ENCODE results near the gene HNRNPUL2.

HNRNPUL2 gene

DNA sequence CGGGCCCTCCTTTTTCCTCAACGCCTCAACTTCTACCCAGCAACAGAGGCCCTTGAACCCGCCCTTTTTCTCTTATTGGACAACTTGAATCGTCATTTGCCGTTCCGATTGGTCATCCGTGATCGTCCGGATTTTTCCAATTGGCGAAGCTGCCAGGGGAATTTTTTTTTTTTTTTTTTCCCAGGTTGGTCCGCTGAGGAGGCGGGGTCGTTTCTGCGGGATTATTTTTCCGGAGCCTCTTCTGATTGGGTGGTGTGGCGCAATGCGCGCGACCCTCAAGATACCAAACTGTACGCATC is 564 bp upstream of the HNRNPUL2 start:
- DNase-seq (ENCODE audit: low read depth in 2 of 3, low spot score in 2 of 3), result peak in 2 of 3 experiments; percentile 44 to 61

GRCh38 chr11:62726915-62727164 is 417 bp downstream of the HNRNPUL2 start:
- no peak for DNase-seq (ENCODE audit: low read depth in 2 of 3, low spot score in 2 of 3)

DNA sequence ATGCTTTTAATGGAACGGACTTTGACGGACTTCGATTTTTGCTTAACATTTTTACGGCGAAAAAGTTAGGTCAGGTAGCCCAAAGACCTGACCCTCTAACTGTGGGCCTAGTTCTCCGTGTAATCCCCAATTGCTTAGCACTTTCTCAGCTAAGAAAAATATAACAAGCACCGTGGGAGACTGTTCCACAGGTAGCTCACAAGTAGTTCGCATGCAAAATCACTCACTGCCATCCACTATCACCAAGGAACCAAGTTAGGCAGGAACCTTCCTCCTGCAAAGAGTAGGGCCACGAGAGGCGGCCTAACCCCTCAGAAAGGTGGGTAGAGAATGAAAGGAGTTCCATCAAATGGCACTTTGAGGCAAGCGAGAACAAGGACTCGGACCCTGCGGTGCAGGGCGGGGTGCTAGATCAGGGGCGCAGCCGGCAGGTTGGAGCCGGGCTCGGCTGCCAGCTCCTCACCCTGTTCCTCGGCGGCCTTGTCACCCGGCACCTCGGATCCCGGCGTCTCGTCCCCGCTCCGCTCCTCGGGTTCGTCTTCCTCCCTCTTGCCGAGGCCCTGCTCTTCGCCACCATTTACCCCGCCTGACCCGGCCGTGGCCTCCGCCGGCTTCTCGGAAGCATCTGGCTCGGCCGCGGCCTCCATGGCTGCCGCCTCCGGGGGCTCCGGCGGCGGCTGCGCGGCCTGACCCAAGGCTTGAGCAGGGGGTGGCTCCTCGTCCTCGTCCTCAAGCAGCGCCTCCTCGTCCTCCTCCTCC is 922 bp downstream of the HNRNPUL2 start:
- DNase-seq (ENCODE audit: low read depth in 2 of 3, low spot score in 2 of 3), result no peak

- no peak for DNase-seq (ENCODE audit: low read depth in 2 of 3, low spot score in 2 of 3)
Observed at GRCh38 chr11:62725646-62726045, 1.6 kb downstream of the HNRNPUL2 start.

DNA sequence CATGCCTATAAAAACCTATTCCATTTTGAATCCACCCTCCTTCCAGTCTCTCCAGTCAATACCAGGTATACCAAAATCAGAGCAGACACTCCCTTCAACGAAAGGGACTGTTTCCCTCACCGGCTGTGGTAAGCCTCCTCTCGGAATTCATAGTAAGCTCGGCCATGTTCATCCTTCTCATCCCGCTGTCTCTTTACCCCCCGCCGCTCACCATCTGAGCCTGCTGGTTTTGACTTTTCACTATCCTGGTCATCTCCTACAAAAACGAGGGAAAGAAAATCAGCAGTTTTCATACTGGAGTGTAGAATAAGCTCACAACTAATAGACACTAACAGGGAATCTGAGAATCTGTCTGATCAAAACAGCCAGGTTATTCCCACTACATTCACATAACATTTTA is 3.1 kb downstream of the HNRNPUL2 start:
- no peak for DNase-seq (ENCODE audit: low read depth in 2 of 3, low spot score in 2 of 3)

- no peak for DNase-seq (ENCODE audit: low read depth in 2 of 3, low spot score in 2 of 3)
Observed at GRCh38 chr11:62721994-62722393, 5.3 kb downstream of the HNRNPUL2 start.

DNA sequence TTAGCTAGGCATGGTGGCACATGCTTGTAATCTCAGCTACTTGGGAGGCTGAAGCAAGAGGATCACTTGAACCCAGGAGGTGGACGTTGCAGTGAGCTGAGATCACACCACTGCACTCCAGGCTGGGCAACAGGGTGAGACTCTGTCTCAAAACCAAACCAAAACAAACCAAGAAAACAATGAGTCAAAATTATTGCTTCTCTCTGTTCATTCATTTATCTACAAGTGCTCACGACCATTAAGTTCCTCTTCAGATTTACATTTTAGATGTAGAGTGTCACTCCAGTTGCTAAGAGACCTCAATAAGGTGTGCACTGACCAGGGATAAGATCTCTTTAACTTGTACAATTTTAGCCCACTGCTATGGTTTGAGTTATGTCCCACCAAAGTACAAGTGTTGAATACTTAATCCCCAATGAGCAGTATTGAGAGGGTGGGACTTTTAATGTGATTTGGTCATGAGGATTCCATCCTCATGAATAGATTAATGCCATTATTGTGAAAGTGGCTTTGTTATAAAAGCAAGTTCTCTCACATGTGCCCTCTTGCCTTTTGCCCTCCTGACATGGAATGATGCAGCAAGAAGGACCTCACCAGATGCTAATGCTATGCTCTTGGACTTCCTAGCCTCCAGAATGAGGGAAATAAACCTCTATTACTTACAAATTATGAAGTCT is 7.8 kb downstream of the HNRNPUL2 start:
- DNase-seq (ENCODE audit: low read depth in 2 of 3, low spot score in 2 of 3), result no peak

DNA sequence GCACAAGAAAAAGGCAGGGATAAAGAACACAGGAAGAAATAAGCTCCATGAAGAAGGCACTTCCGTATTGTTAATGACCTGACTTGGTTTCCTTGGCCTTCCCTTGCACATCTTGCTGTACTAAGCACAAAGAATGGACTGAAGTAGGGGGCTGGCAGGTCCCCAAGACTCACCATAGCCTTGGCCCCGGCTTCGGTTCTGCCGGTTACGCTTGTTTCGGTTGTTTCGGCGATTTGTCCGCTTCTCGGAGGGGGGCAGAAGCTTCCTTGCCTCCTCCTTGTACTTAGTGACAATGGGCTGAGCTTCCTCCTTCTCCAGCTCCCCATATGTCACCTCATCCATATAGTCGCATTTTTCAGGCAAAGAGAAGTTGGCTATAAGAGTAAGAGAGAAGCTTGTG is 10.4 kb downstream of the HNRNPUL2 start:
- no peak for DNase-seq (ENCODE audit: low read depth in 2 of 3, low spot score in 2 of 3)

DNA sequence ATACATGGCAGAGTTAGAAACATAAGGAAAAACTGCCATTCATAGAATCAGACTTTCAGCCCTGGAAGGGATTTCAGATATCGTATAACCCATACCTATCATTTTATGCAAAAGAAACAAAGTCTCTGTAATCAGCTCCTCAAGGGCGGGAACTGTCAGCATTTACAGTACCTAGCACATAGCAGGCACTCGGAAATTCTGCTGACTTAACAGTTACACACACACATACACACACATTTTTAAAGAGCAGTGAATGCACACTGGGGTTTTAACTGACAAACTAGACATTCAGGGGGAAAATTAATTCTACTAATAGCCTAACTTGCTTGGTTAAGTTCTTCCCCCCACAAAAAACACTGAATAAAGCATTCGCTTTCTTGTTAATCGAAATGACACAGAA is 11.1 kb downstream of the HNRNPUL2 start:
- DNase-seq (ENCODE audit: low read depth in 2 of 3, low spot score in 2 of 3), result no peak

DNA sequence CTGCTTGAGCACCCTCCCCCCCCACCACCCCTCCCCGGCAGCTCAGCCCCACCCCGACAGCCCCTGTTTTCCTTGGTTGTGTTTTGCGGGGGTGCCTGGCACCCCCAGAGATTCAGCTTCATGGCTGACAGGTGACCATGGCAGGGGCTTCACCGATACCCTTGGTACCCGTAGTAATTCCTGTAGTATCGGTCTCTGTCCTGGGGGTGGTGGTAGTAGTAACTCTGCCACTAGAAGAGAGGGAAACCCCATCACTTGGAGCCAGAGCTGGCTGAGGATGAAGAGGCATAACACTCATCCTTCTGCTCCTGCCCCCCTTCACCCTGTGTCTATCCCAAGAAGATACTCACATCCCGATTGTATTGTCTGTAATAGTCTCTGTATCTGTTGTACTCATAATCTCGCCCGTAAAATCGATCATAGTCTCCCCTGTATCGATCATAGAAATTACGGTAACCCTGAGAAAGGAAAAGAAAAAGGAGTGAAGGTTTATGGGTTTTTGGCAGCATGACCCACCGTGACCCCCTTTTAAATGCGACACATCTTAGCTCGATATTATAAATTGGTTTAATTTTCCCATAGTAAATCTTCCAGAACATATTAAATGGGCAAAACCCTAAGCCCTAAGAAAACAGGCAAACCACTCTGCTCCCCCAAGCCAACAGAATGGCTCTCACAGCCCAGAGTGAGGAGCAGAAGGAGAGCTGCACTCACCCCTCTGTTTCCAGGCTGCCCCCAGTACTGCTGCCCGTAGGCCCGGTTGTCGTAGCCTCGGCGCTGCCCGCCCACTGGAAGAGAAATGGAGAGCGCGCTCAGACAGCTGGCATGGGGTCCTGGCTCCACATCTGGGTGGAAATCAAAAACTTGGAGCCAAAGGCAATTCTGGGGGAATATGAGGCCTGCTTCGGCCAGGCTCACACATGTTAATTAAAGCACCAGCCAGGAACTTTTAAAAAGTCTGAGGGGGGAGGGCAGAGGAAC is 11.8 kb downstream of the HNRNPUL2 start:
- DNase-seq (ENCODE audit: low read depth in 2 of 3, low spot score in 2 of 3), result no peak

DNA sequence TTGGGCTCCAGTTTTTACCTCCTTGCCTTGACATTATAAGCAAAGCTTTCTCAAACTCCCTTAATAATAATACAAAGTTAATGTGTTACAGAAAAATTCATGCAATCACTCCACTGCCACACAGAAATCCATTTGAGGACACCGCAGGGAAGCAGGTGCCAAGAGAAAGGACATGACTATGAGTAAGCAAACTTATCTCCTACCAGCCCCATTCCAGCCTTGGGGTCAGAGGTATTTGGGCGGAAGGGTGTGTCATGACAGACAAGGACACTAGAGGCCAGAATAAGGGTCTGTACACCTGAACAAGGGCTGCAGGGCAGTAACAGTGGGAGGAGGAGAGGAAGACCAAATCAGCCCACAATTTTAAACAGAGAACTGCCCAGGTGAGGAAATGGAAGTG is 13.9 kb downstream of the HNRNPUL2 start:
- DNase-seq (ENCODE audit: low read depth in 2 of 3, low spot score in 2 of 3), result no peak

- DNase-seq (ENCODE audit: low read depth in 2 of 3, low spot score in 2 of 3), result no peak
Observed at GRCh38 chr11:62712861-62713260, 14.4 kb downstream of the HNRNPUL2 start.

- no peak for DNase-seq (ENCODE audit: low read depth in 2 of 3, low spot score in 2 of 3)
Observed at GRCh38 chr11:62712276-62712812, 14.9 kb downstream of the HNRNPUL2 start.

- no peak for DNase-seq (ENCODE audit: low read depth in 2 of 3, low spot score in 2 of 3)
Observed at GRCh38 chr11:62710001-62710345, 17.3 kb downstream of the HNRNPUL2 start.

DNA sequence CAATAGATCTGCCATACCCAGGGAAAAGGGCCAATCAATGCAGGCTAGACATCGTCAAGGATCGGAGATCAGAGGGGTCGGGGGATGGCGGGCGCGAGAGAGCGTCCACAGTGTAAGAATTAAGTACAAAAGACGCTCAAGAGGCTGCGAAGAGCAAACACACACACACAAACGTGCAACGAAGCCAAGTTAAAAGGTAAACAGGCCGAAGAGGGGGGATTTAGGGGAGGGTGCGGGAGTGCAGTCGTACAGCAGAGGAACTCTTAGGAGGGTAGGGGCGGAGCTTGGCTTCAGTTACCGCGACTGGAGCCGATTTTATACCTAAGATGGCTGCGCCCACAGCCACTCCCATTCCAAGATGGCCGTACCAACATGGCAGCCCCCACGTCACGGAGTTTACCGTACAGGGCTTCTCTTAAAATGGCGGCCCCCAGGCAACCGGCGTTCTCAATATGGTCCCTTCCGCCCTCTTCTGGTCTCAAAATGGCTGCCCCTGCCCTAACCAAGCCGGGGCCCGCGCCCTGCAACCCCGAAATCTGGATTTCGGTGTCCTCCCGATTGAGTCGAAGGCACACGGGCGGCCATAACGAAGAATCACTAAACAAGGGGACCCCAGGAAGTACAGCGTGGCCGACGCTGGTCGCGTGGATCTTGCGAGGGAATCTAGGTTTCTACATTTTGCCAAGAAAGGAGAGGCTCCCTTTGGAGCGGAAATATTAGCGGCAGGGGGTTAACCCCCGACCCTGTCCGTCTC is 17.8 kb downstream of the HNRNPUL2 start:
- DNase-seq (ENCODE audit: low read depth in 2 of 3, low spot score in 2 of 3), result peak; percentile 73 to 87 (median 85)

DNA sequence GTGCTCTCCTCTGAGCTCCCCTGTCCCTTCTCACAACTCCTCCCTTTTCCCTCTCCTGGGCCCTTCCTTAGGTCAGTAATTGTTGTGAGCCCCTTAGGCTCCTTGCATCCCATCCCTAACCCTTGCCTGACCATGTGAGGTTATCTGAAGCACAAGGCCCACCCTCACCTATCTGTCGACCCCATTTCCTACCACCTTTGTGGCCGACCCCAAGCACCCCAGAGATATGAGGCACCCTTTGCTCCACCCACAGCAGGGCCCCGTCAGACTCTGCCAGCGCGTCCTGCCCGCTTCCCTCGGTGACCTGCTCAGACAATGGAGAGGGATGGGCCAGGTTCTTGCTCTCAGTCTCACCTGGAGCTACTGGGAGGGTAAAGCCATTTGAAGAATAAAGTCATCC is 18.5 kb downstream of the HNRNPUL2 start:
- DNase-seq (ENCODE audit: low read depth in 2 of 3, low spot score in 2 of 3), result no peak

DNA sequence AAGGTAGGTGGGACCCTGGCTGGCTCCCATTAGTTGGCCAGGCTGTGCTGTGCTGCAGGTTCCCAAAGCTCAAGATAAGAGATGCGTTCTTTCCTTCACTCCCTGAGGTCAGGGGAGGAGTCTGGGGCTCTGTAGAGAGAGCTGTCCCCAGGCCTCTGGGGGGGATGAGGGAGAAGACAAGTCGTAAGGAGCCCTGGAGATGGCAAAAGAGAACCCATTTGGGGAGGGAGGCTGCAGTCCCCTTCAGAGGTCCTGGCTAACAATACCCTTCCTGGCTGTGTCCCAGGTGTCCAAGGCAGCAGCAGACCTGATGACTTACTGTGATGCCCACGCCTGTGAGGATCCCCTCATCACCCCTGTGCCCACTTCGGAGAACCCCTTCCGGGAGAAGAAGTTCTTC is 18.9 kb downstream of the HNRNPUL2 start:
- DNase-seq (ENCODE audit: low read depth in 2 of 3, low spot score in 2 of 3), result no peak

DNA sequence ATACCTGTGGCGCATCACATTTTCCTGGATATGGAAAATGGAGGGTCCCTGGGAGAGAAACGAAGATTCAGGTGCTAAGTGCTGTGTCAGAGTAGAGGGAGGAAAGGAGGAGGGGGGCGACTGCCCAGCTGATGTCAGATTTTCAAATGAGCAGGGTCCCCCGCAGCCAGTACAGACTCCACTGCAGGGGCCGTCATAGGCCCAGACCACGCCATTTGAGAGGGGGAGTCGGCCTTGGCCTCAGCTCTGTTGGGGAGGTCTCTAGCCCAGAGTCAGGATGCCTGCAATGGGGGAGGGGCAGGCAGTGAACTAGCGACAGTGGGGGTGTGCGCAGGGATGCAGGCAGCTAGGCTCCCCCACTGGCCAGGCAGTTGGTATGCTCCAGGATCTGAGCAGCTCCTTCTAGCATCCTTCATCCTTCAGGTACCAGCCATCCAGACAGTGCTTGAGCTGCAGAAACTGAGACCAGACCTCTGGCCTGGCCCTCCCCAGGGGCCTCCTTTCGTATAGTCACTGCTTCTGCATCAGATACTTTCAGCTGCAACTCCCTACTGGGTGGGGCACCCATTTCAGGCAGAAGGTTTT is 19.9 kb downstream of the HNRNPUL2 start, which contains the start of the genes BSCL2 and GNG3:
BSCL2 (minus strand) TSS at position 148 of the 585 bp plus-strand sequence. CDS start 229 bp downstream, outside the sequence.
GNG3 (plus strand) TSS at position 400 of the 585 bp plus-strand sequence. CDS start 620 bp downstream, outside the sequence.
- no peak for DNase-seq (ENCODE audit: low read depth in 2 of 3, low spot score in 2 of 3)

- DNase-seq (ENCODE audit: low read depth in 2 of 3, low spot score in 2 of 3), result no peak
Observed at GRCh38 chr11:62706850-62707247, 20.4 kb downstream of the HNRNPUL2 start.

All from activated CD8-positive, alpha-beta memory T cell treated with anti-CD3 and anti-CD28 coated beads for 48 hours (primary cell).